Measurements from ENCODE around the gene AMPH. TPM values are rescaled to one million over a fixed set of nuclear protein-coding genes. Genes with fewer than 3 reads are reported as not detected.

The AMPH gene
- total RNA-seq, 4 donors from 2014 or later: 1.9 to 8.9 (median 4.6) TPM

GRCh38 chr7:38375453-38375852 is 255.7 kb downstream of the AMPH start:
- Histone ChIP-seq H3K36me3 (no peaks in the 10 kb centered on the region), H3K27ac (no peak overlapping the region), H3K4me3 (replicated peaks in 1 of 3) (no peak overlapping the region), H3K9me3 (no peaks in the 10 kb centered on the region), H3K4me1 (no peaks in the 10 kb centered on the region), H3K27me3 (no peaks in the 10 kb centered on the region)
- 68 to 69% methylated on average over 4 of the region's 4 CpGs for WGBS, 2 donors
- TF ChIP-seq POLR2A (IDR thresholded peaks at IDR 0.05) (no peak), CTCF (IDR thresholded peaks at IDR 0.05) (no peak)
- no peak for DNase-seq
- intact Hi-C loops (cut with DNase I): no loop called here

- H3K27ac ChIP-seq: no peak overlapping the region
- TF ChIP-seq CTCF (IDR thresholded peaks at IDR 0.05) (peak in 5 of 6 experiments; percentile 13 to 53 (median 36)), POLR2A (IDR thresholded peaks at IDR 0.05) (no peak)
- peak; percentile 11 to 26 for DNase-seq
- no peaks in the 10 kb centered on the region for H3K27me3 ChIP-seq
- no peak overlapping the region for H3K4me3 ChIP-seq (replicated peaks in 1 of 3)
- no peaks in the 10 kb centered on the region for H3K4me1 ChIP-seq
- intact Hi-C loops (cut with DNase I): no loop called here
- 36 to 45% methylated on average over 6 of the region's 6 CpGs for WGBS, 2 donors
- H3K9me3 ChIP-seq: no peaks in the 10 kb centered on the region
- no peaks in the 10 kb centered on the region for H3K36me3 ChIP-seq
Observed at GRCh38 chr7:38374507-38374906, 256.7 kb downstream of the AMPH start.

GRCh38 chr7:38373155-38373554 is 258.0 kb downstream of the AMPH start:
- intact Hi-C loops (cut with DNase I): no loop called here
- H3K4me1 ChIP-seq: no peaks in the 10 kb centered on the region
- WGBS, 2 donors: 73 to 83% methylated on average over 8 of the region's 8 CpGs

GRCh38 chr7:38372290-38372689 is 258.9 kb downstream of the AMPH start:
- Histone ChIP-seq H3K4me3 (replicated peaks in 1 of 3) (no peak overlapping the region), H3K36me3 (no peaks in the 10 kb centered on the region), H3K9me3 (no peaks in the 10 kb centered on the region), H3K27me3 (no peaks in the 10 kb centered on the region), H3K27ac (no peak overlapping the region), H3K4me1 (no peaks in the 10 kb centered on the region)
- TF ChIP-seq CTCF (IDR thresholded peaks at IDR 0.05) (no peak), POLR2A (IDR thresholded peaks at IDR 0.05) (no peak)
- intact Hi-C loops (cut with DNase I): no loop called here
- 95 to 97% methylated on average over 7 of the region's 7 CpGs for WGBS, 2 donors
- no peak for DNase-seq

More at GRCh38 chr7:38373155-38373554, 258.0 kb downstream of the AMPH start:
- Histone ChIP-seq H3K27me3 (no peaks in the 10 kb centered on the region), H3K9me3 (no peaks in the 10 kb centered on the region), H3K36me3 (no peaks in the 10 kb centered on the region), H3K27ac (no peak overlapping the region), H3K4me3 (replicated peaks in 1 of 3) (no peak overlapping the region)
- TF ChIP-seq POLR2A (IDR thresholded peaks at IDR 0.05) (no peak), CTCF (IDR thresholded peaks at IDR 0.05) (no peak)
- no peak for DNase-seq

- DNase-seq: peak; percentile 85 to 91
- no peak overlapping the region for H3K4me3 ChIP-seq (replicated peaks in 1 of 3)
- no peaks in the 10 kb centered on the region for H3K36me3 ChIP-seq
- no peaks in the 10 kb centered on the region for H3K27me3 ChIP-seq
- intact Hi-C loops (cut with DNase I): no loop called here
- 33% methylated on average over 8 of the region's 8 CpGs for WGBS, 2 donors
- H3K4me1 ChIP-seq: no peaks in the 10 kb centered on the region
- no peak overlapping the region for H3K27ac ChIP-seq
- H3K9me3 ChIP-seq: no peaks in the 10 kb centered on the region
- no peak for TF ChIP-seq POLR2A (IDR thresholded peaks at IDR 0.05)
- TF ChIP-seq CTCF (IDR thresholded peaks at IDR 0.05): peak; percentile 36 to 89 (median 64)
Observed at GRCh38 chr7:38369816-38370493, 261.2 kb downstream of the AMPH start.

Measured in thyroid gland (tissue), 4 donors.